GM12875 (cell line): ENCODE results near the gene ARHGAP32.

Experiments used
- H3K4me3 ChIP-seq: one replicate; pipeline ENCODE4 v1.5.1; 2011; ENCODE audit warnings: low read depth, low read length, control low read depth
- TF ChIP-seq, protein P1 (sequence below): IDR thresholded peaks from 2 replicates; pipeline ENCODE4 v1.5.1; 2011; ENCODE audit warnings: low read depth, mild to moderate bottlenecking, control low read depth, inconsistent platforms, low read length, moderate library complexity, borderline replicate concordance; ENCODE audit not compliant: insufficient read depth

Gene ARHGAP32

GRCh38 chr11:128948583-128948982 is 243.5 kb downstream of the ARHGAP32 start:
- no peak overlapping the region for H3K4me3 ChIP-seq
- TF ChIP-seq, protein P1, sequence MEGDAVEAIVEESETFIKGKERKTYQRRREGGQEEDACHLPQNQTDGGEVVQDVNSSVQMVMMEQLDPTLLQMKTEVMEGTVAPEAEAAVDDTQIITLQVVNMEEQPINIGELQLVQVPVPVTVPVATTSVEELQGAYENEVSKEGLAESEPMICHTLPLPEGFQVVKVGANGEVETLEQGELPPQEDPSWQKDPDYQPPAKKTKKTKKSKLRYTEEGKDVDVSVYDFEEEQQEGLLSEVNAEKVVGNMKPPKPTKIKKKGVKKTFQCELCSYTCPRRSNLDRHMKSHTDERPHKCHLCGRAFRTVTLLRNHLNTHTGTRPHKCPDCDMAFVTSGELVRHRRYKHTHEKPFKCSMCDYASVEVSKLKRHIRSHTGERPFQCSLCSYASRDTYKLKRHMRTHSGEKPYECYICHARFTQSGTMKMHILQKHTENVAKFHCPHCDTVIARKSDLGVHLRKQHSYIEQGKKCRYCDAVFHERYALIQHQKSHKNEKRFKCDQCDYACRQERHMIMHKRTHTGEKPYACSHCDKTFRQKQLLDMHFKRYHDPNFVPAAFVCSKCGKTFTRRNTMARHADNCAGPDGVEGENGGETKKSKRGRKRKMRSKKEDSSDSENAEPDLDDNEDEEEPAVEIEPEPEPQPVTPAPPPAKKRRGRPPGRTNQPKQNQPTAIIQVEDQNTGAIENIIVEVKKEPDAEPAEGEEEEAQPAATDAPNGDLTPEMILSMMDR, result peak; percentile 34; the same call in 1 of the 2 replicates

DNA sequence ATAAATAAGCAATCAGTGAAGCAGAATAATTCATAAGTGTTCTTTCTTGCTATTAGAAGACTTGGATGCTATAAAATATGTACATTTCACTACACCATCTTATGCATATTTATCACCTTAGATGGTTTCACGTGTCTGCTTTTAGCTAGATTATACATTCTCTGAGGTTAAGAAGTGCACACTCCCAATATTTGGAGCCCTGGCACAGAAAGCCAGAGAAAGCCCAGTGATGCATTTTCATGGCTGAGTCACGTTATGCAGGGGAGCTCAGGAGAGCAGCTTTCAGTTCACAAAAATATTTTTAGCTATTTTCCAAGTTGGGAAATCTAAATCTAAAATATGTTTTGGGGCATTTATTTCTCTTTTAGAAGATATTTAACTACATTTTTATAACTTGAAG is 244.4 kb downstream of the ARHGAP32 start:
- no peak overlapping the region for H3K4me3 ChIP-seq
- TF ChIP-seq, protein P1, result no peak

GRCh38 chr11:128946648-128947047 is 245.5 kb downstream of the ARHGAP32 start:
- H3K4me3 ChIP-seq, result no peak overlapping the region
- TF ChIP-seq, protein P1, result no peak

DNA sequence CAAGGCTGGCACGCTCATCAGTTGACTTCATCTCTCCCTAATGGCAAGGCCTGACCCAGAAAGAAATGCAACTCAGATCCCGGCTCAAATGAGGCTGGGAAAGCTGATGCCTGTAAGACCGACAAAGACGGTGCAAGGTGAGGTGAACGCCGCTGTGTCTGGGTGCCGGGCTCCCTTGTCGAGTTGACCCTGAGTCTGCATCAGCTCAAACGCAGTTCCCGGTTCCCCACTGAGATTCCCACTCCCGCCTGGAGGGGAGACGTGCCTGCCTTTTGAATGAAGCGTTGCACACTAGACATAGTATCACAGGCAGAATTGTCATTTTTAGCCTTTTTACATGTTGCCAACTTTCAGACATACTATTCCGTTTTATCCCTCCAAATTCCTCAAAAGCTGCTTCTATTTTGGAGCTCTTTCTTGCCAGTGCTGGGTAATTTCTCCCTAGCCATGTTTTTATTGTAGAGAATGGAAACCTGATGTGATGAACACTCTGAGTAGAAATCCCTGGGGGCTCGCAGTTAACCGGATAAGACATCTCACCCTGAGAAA is 248.6 kb downstream of the ARHGAP32 start:
- TF ChIP-seq, protein P1, result no peak
- H3K4me3 ChIP-seq, result no peak overlapping the region

- TF ChIP-seq, protein P1, result no peak
- H3K4me3 ChIP-seq, result no peak within 1 kb of the TSS
These were observed 249.2 kb downstream of the ARHGAP32 start, which contains the start of gene TP53AIP1 for GRCh38 chr11:128942817-128943427. TP53AIP1 (minus strand) TSS chr11:128942871; CDS start chr11:128937818, 5,053 bp downstream.

DNA sequence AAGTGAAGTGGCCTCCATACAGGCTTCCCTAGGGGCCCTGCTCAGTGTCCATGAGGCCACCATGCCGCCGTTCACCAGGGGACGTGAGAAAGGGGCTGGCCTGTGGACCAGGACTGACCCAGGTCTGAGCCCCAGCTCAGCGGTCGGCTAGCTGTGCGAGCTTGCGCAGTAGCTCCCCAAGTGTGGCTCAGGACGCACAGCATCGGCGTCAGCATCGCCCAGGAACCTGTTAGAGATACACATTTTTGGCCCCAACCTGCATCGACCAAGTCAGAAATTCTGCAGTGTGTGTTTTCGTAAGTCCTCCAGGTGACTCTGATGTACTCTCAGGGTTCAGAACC is 249.9 kb downstream of the ARHGAP32 start:
- TF ChIP-seq, protein P1, result no peak
- no peak overlapping the region for H3K4me3 ChIP-seq
